SK-N-SH (cell line): ENCODE results near the gene PRKD2. TPM values are rescaled to one million over a fixed set of nuclear protein-coding genes. Genes with fewer than 3 reads are reported as not detected.

Experiments used
- CTCF ChIA-PET: fragments of 300-600, 350-600 bp; formaldehyde crosslinking; extraction: SDS; loops from one replicate; lab custom pipeline; 2021; lab: Yijun Ruan, JAX
- POLR2A ChIA-PET: fragments of 350-600 bp; sonication (Branson Sonifier 250); formaldehyde crosslinking; extraction: SDS; loops from one replicate; lab custom pipeline; 2020; ENCODE audit warnings: antibody characterized with exemption, inconsistent platforms; lab: Yijun Ruan, JAX
- DNase-seq: peaks from one replicate; pipeline ENCODE4 v3.0.0; 2012
- H2AFZ ChIP-seq: fragments of 200-600 bp; sonication (generic); 2 replicates; pipeline ENCODE4 v1.8.1; 2016; ENCODE audit warnings: antibody characterized with exemption, mild to moderate bottlenecking, low read depth
- H3F3A ChIP-seq: fragments of 200-600 bp; sonication (generic); replicated peaks from 2 replicates; pipeline ENCODE3; 2016; ENCODE audit warnings: antibody characterized with exemption, mild to moderate bottlenecking; ENCODE audit not compliant: insufficient read depth
- H3K27ac ChIP-seq, 2 experiments: fragments of 200-500 bp in 1 of 2; fragments of 200-600 bp in 1 of 2; sonication (Bioruptor generic) in 1 of 2; sonication (generic), shearing (Covaris generic) in 1 of 2; 2 replicates each; pipeline versions ENCODE4 v1.5.1 to v1.6.1; 2014 to 2016; ENCODE audit warnings: low read depth in 2 of 2, inconsistent platforms in 1 of 2, low read length in 1 of 2, mild to moderate bottlenecking in 1 of 2, mixed read lengths in 1 of 2
- H3K27me3 ChIP-seq: fragments of 200-600 bp; sonication (generic), shearing (Covaris generic); 2 replicates; pipeline ENCODE4 v1.6.1; 2016; ENCODE audit warnings: mixed run types; ENCODE audit not compliant: insufficient read depth
- H3K36me3 ChIP-seq, 2 experiments: fragments of 200-500 bp in 1 of 2; fragments of 200-600 bp in 1 of 2; sonication (Bioruptor generic) in 1 of 2; sonication (generic) in 1 of 2; replicated peaks in 1 of 2; 2 replicates each; pipeline versions ENCODE3 to v1.5.1; 2014 to 2016; ENCODE audit warnings: low read length in 1 of 2, mild to moderate bottlenecking in 1 of 2; ENCODE audit not compliant: insufficient read depth in 2 of 2, control insufficient read depth in 1 of 2
- H3K4me1 ChIP-seq, 2 experiments: fragments of 200-500 bp in 1 of 2; fragments of 200-600 bp in 1 of 2; sonication (Bioruptor generic) in 1 of 2; sonication (generic), shearing (Covaris generic) in 1 of 2; 2 replicates each; pipeline versions ENCODE4 v1.5.1 to v1.6.1; 2014 to 2016; ENCODE audit warnings: low read depth in 1 of 2, low read length in 1 of 2, mixed run types in 1 of 2; ENCODE audit not compliant: insufficient read depth in 2 of 2, control insufficient read depth in 1 of 2
- H3K4me2 ChIP-seq: fragments of 200-600 bp; sonication (generic), shearing (Covaris generic); 2 replicates; pipeline ENCODE4 v1.6.1; 2017; ENCODE audit warnings: mixed run types
- H3K4me3 ChIP-seq, 2 experiments: fragments of 200-500 bp in 1 of 2; fragments of 200-600 bp in 1 of 2; sonication (Bioruptor generic) in 1 of 2; sonication (generic), shearing (Covaris generic) in 1 of 2; 2 replicates each; pipeline versions ENCODE4 v1.5.1 to v1.8.1; 2014 to 2016; ENCODE audit warnings: low read depth in 2 of 2, inconsistent platforms in 1 of 2, low read length in 1 of 2, mild to moderate bottlenecking in 1 of 2, mixed read lengths in 1 of 2, moderate library complexity in 1 of 2
- H3K79me2 ChIP-seq: fragments of 200-600 bp; sonication (generic); 2 replicates; pipeline ENCODE4 v1.8.1; 2017; ENCODE audit warnings: mild to moderate bottlenecking; ENCODE audit not compliant: insufficient read depth
- H3K9ac ChIP-seq: fragments of 200-600 bp; sonication (generic); 2 replicates; pipeline ENCODE4 v1.6.1; 2017; ENCODE audit warnings: mixed run types
- H3K9me2 ChIP-seq: fragments of 200-600 bp; sonication (generic); 2 replicates; pipeline ENCODE4 v1.6.1; 2017; ENCODE audit warnings: mixed run types
- H3K9me3 ChIP-seq: fragments of 200-600 bp; sonication (generic); 2 replicates; pipeline ENCODE4 v1.6.1; 2017; ENCODE audit warnings: mixed run types, mild to moderate bottlenecking, moderate library complexity
- H4K20me1 ChIP-seq: fragments of 200-600 bp; sonication (generic); 2 replicates; pipeline ENCODE4 v1.6.1; 2017; ENCODE audit warnings: mild to moderate bottlenecking, mixed run types; ENCODE audit not compliant: insufficient read depth
- CTCF ChIP-seq: fragments of 200-600 bp; sonication (generic); IDR thresholded peaks from 2 replicates; pipeline ENCODE4 v1.6.1; 2017; ENCODE audit warnings: antibody characterized with exemption, mild to moderate bottlenecking, moderate library complexity
- EZH2phosphoT487 ChIP-seq: fragments of 200-600 bp; sonication (generic); IDR thresholded peaks from 2 replicates; pipeline ENCODE4 v1.6.1; 2017; ENCODE audit warnings: low read depth, mixed run types, mild to moderate bottlenecking, antibody characterized with exemption, moderate library complexity, borderline replicate concordance
- FOXJ3 ChIP-seq: sonication (generic); formaldehyde crosslinking; IDR thresholded peaks from 2 replicates; pipeline ENCODE4 v1.5.1; 2020; ENCODE audit warnings: mild to moderate bottlenecking, missing genetic modification reagents
- GABPA ChIP-seq: IDR thresholded peaks from 2 replicates; pipeline ENCODE4 v1.4.0; 2012; ENCODE audit warnings: low read depth, mild to moderate bottlenecking
- GATA2 ChIP-seq: sonication (generic); formaldehyde crosslinking; IDR thresholded peaks from 2 replicates; pipeline ENCODE4 v1.5.0; 2020; ENCODE audit warnings: mild to moderate bottlenecking, missing genetic modification reagents
- NFIC ChIP-seq: IDR thresholded peaks from 2 replicates; pipeline ENCODE4 v1.4.0; 2012; ENCODE audit warnings: borderline replicate concordance
- NRF1 ChIP-seq: IDR thresholded peaks from 2 replicates; pipeline ENCODE4 v1.6.1; 2012; ENCODE audit warnings: low read depth, mild to moderate bottlenecking, low read length
- POLR2AphosphoS5 ChIP-seq: IDR thresholded peaks from 2 replicates; pipeline ENCODE4 v1.6.1; 2012; ENCODE audit warnings: low read depth, low read length
- RCOR1 ChIP-seq: fragments of 150-350 bp; IDR thresholded peaks from 2 replicates; pipeline ENCODE4 v1.6.1; 2017; ENCODE audit warnings: antibody characterized with exemption, low read length
- RXRA ChIP-seq: IDR thresholded peaks from 2 replicates; pipeline ENCODE4 v1.4.0; 2012; ENCODE audit warnings: low read depth, mild to moderate bottlenecking, borderline replicate concordance
- TCF12 ChIP-seq: IDR thresholded peaks from 2 replicates; pipeline ENCODE4 v1.4.0; 2012
- TEAD4 ChIP-seq: IDR thresholded peaks from 2 replicates; pipeline ENCODE4 v1.4.0; 2012; ENCODE audit warnings: mild to moderate bottlenecking, borderline replicate concordance; ENCODE audit not compliant: insufficient read depth
- USF2 ChIP-seq: fragments of 150-350 bp; IDR thresholded peaks from 2 replicates; pipeline ENCODE4 v1.6.1; 2017; ENCODE audit warnings: antibody characterized with exemption, low read length, low read depth, borderline replicate concordance
- whole genome bisulfite sequencing: methylation state at CpG from one replicate; pipeline ENCODE4 v1.1.6; 2017; ENCODE audit warnings: low lambda C conversion rate; 5-methylcytosine and 5-hydroxymethylcytosine counted together
- polyA plus RNA-seq, 3 experiments: library from polyadenylated mRNA; depleted of rRNA; stranded (reverse); fragments of >200 nt; gene quantifications; 2 replicates each; pipeline ENCODE4 v1.2.3, GENCODE V29; 2012
- TF ChIP-seq, protein P1 (sequence below): IDR thresholded peaks from 2 replicates; pipeline ENCODE4 v1.4.0; 2012; ENCODE audit warnings: low read depth
- TF ChIP-seq, protein P2 (sequence below): fragments of 150-350 bp; IDR thresholded peaks from 2 replicates; pipeline ENCODE4 v1.6.1; 2016; ENCODE audit warnings: mild to moderate bottlenecking, low read depth, low read length

The PRKD2 gene
- polyA plus RNA-seq, 1 of the 3 experiments (the other 2 are of a cell fraction): 21.4 TPM

- WGBS: 92% methylated on average over 25 of the region's 25 CpGs
- peak; percentile 67 for DNase-seq
- H2AFZ ChIP-seq: no peak overlapping the region
- CTCF ChIA-PET: interaction anchor here (1.1 to 8.4 kb wide), 5 partner anchors 14 to 130 kb away, joined by 3 to 58 read pairs (median 4); partner anchors contain the start of gene DACT3
- peaks cover 39% of the 10 kb centered on the region for H3K79me2 ChIP-seq
- H3K4me2 ChIP-seq: no peak overlapping the region
- no peaks in the 10 kb centered on the region for H3K27me3 ChIP-seq
- H4K20me1 ChIP-seq: no peaks in the 10 kb centered on the region
- no peaks in the 10 kb centered on the region for H3K9me2 ChIP-seq
- H3K9me3 ChIP-seq: no peaks in the 10 kb centered on the region
- peaks cover 7% of the 10 kb centered on the region for H3F3A ChIP-seq
- no peak overlapping the region for H3K9ac ChIP-seq
- no peak overlapping the region for H3K4me3 ChIP-seq
- no peak for TF ChIP-seq USF2
- no peak for TF ChIP-seq CTCF
- TF ChIP-seq RXRA: no peak
- no peak for TF ChIP-seq POLR2AphosphoS5
- TF ChIP-seq, protein P1, sequence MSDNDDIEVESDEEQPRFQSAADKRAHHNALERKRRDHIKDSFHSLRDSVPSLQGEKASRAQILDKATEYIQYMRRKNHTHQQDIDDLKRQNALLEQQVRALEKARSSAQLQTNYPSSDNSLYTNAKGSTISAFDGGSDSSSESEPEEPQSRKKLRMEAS: no peak
- TF ChIP-seq FOXJ3 (CRISPR knock-in tag): no peak
- TF ChIP-seq GATA2 (CRISPR knock-in tag): no peak
- TF ChIP-seq NFIC: no peak
- TF ChIP-seq NRF1: no peak
- no peak for TF ChIP-seq GABPA
- no peak for TF ChIP-seq EZH2phosphoT487
- TF ChIP-seq TEAD4: no peak
- no peak for TF ChIP-seq RCOR1
- no peak for TF ChIP-seq TCF12
- TF ChIP-seq, protein P2, sequence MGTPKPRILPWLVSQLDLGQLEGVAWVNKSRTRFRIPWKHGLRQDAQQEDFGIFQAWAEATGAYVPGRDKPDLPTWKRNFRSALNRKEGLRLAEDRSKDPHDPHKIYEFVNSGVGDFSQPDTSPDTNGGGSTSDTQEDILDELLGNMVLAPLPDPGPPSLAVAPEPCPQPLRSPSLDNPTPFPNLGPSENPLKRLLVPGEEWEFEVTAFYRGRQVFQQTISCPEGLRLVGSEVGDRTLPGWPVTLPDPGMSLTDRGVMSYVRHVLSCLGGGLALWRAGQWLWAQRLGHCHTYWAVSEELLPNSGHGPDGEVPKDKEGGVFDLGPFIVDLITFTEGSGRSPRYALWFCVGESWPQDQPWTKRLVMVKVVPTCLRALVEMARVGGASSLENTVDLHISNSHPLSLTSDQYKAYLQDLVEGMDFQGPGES: no peak
- POLR2A ChIA-PET: no interaction called here
- H3K36me3 ChIP-seq: peaks cover 0 to 18% of the 10 kb centered on the region in 2 experiments
- H3K27ac ChIP-seq: no peak overlapping the region
- H3K4me1 ChIP-seq: peaks cover 0 to 13% of the 10 kb centered on the region in 2 experiments; a peak in 2 of 4 replicates
Measured at GRCh38 chr19:46710687-46711086, 6.2 kb downstream of the PRKD2 start.
